ENCODE measurements around the gene OLA1. TPM values are rescaled to one million over a fixed set of nuclear protein-coding genes. Genes with fewer than 3 reads are reported as not detected.

OLA1 gene
- total and polyA plus RNA-seq, 2 of the 13 experiments (the other 11 are each of a cell fraction or from before 2014, with no cell fraction given) = 153 to 241 TPM

- TF ChIP-seq ZNF792 (CRISPR knock-in tag; IDR thresholded peaks at IDR 0.05) = peak; percentile 54; the same call in 1 of the 2 replicates
- peak; percentile 42; the same call in 1 of the 2 replicates for TF ChIP-seq KDM5B (CRISPR knock-in tag; IDR thresholded peaks at IDR 0.05; ENCODE audit: borderline replicate concordance)
- TF ChIP-seq SOX5 (CRISPR knock-in tag; IDR thresholded peaks at IDR 0.05; ENCODE audit: borderline replicate concordance) = peak; percentile 69
- no peak for TF ChIP-seq EHMT2 (IDR thresholded peaks at IDR 0.05; ENCODE audit: borderline replicate concordance, low read depth, low read length)
- peak; percentile 20; the same call in 1 of the 2 replicates for TF ChIP-seq RARA (CRISPR knock-in tag; IDR thresholded peaks at IDR 0.05)
- no peak for TF ChIP-seq HOXA7 (CRISPR knock-in tag; IDR thresholded peaks at IDR 0.05)
- TF ChIP-seq AFF4 (CRISPR knock-in tag; IDR thresholded peaks at IDR 0.05) = 0 out of 2 replicates have a peak, but pooled peaks have one; percentile 75
- no peak for TF ChIP-seq EEA1 (CRISPR knock-in tag; IDR thresholded peaks at IDR 0.05; ENCODE audit: borderline replicate concordance)
- TF ChIP-seq ZNF160 (CRISPR knock-in tag; IDR thresholded peaks at IDR 0.05) = no peak
- TF ChIP-seq ZNF432 (CRISPR knock-in tag; IDR thresholded peaks at IDR 0.05; ENCODE audit: borderline replicate concordance) = no peak
- no peak for TF ChIP-seq BRCA1 (CRISPR knock-in tag; IDR thresholded peaks at IDR 0.05)
- TF ChIP-seq ZFX (CRISPR knock-in tag; IDR thresholded peaks at IDR 0.05; ENCODE audit: low read depth) = peak; percentile 67; the same call in 1 of the 2 replicates
- no peak for TF ChIP-seq ZKSCAN1 (IDR thresholded peaks at IDR 0.05; ENCODE audit: low read length)
- TF ChIP-seq ZNF737 (CRISPR knock-in tag; IDR thresholded peaks at IDR 0.05; ENCODE audit: borderline replicate concordance) = no peak
- TF ChIP-seq ZNF232 (CRISPR knock-in tag; IDR thresholded peaks at IDR 0.05; ENCODE audit: borderline replicate concordance) = no peak; the same call in 1 of the 2 replicates
- no peak; the same call in 1 of the 2 replicates for TF ChIP-seq AHDC1 (CRISPR knock-in tag; IDR thresholded peaks at IDR 0.05; ENCODE audit: borderline replicate concordance)
- peak; percentile 68 for TF ChIP-seq ZNF878 (CRISPR knock-in tag; IDR thresholded peaks at IDR 0.05)
- no peak for TF ChIP-seq NFKBIZ (CRISPR knock-in tag; IDR thresholded peaks at IDR 0.05)
- peak; percentile 32; the same call in 1 of the 2 replicates for TF ChIP-seq ZNF556 (CRISPR knock-in tag; IDR thresholded peaks at IDR 0.05; ENCODE audit: borderline replicate concordance)
- no peak for TF ChIP-seq ZFP36L1 (CRISPR knock-in tag; IDR thresholded peaks at IDR 0.05)
- no peak for TF ChIP-seq HOXA9 (CRISPR knock-in tag; IDR thresholded peaks at IDR 0.05; ENCODE audit: borderline replicate concordance)
Observed at GRCh38 chr2:174039551-174040416, 208.5 kb downstream of the OLA1 start (continued).

Data from HepG2 (cell line).